Gastrocnemius medialis (tissue), 4 donors: ENCODE data around the gene SPATS2L. TPM values are rescaled to one million over a fixed set of nuclear protein-coding genes. Genes with fewer than 3 reads are reported as not detected.

ENCODE experiments used
- ATAC-seq, 2 donors: fragments of 150-250 bp; one replicate each; pipeline ENCODE4 v1.9.1; 2016
- DNase-seq, 2 donors: peaks; one replicate each; pipeline ENCODE4 v3.0.0-alpha.2; 2019
- H3K27ac ChIP-seq, 4 donors: fragments of 200-600 bp; sonication (generic); 1 replicate in 1 of 4; 2 replicates in 3 of 4; pipeline ENCODE4 v1.5.1; 2016 to 2018; ENCODE audit warnings: mild to moderate bottlenecking in 2 of 4, moderate library complexity in 1 of 4
- H3K27me3 ChIP-seq, 3 donors: fragments of 200-600 bp; sonication (generic) in 2 of 3; 1 replicate in 1 of 3; 2 replicates in 2 of 3; pipeline versions ENCODE4 v1.5.1 to v1.6.0; 2016 to 2019; ENCODE audit warnings: mild to moderate bottlenecking in 1 of 3, moderate library complexity in 1 of 3
- H3K36me3 ChIP-seq, 2 donors: fragments of 200-600 bp; sonication (generic) in 1 of 2; one replicate each; pipeline ENCODE4 v1.5.1; 2017 to 2018
- H3K4me1 ChIP-seq, 2 donors: fragments of 200-600 bp; sonication (generic) in 1 of 2; one replicate each; pipeline ENCODE4 v1.5.1; 2016 to 2017; ENCODE audit warnings: mild to moderate bottlenecking in 2 of 2
- H3K4me3 ChIP-seq, 4 donors: fragments of 200-600 bp; sonication (generic) in 3 of 4; 1 replicate in 1 of 4; 2 replicates in 3 of 4; pipeline ENCODE4 v1.5.1; 2016 to 2019; ENCODE audit warnings: mild to moderate bottlenecking in 2 of 4
- H3K9me3 ChIP-seq, 3 donors: fragments of 200-600 bp; sonication (generic) in 2 of 3; 1 replicate in 1 of 3; 2 replicates in 2 of 3; pipeline ENCODE4 v1.5.1; 2016 to 2019
- POLR2A ChIP-seq, 2 donors: fragments of 450-650 bp; IDR thresholded peaks; one replicate each; pipeline ENCODE4 v1.6.1; 2017; ENCODE audit warnings: antibody characterized with exemption in 2 of 2, mild to moderate bottlenecking in 2 of 2, moderate library complexity in 2 of 2
- in situ Hi-C, 4 donors: fragments of 200-750 bp; cut with MboI; loops; one replicate each; pipeline versions ENCODE4 v1.15.0 to v1.8.0; 2017; ENCODE audit warnings: low sequenced_read_pairs in 4 of 4
- intact Hi-C: fragments of 100-400 bp; cut with DNase I; formaldehyde crosslinking; loops from one replicate; pipeline ENCODE4 v1.15.1; 2023; ENCODE audit warnings: low total_unique reads
- total RNA-seq, 4 donors: library from RNA; depleted of rRNA; stranded (reverse); fragments of >200 nt; gene quantifications; one replicate each; pipeline versions ENCODE4 v1.1.0 to v1.2.3, GENCODE V29; 2016
- TF ChIP-seq, protein P1 (sequence below), 5 experiments: fragments of 450-650 bp in 3 of 5; fragments of 200-600 bp in 2 of 5; sonication (generic) in 2 of 5; IDR thresholded peaks in 4 of 5; conservative IDR thresholded peaks in 1 of 5; 1 replicate in 4 of 5; 2 replicates in 1 of 5; pipeline ENCODE4 v1.5.1; 2016 to 2019; ENCODE audit warnings: antibody characterized with exemption in 5 of 5, mild to moderate bottlenecking in 3 of 5, moderate library complexity in 3 of 5

The SPATS2L gene
- total RNA-seq, 4 donors from 2014 or later, result 34.0 to 74.2 (median 52.3) TPM

DNA sequence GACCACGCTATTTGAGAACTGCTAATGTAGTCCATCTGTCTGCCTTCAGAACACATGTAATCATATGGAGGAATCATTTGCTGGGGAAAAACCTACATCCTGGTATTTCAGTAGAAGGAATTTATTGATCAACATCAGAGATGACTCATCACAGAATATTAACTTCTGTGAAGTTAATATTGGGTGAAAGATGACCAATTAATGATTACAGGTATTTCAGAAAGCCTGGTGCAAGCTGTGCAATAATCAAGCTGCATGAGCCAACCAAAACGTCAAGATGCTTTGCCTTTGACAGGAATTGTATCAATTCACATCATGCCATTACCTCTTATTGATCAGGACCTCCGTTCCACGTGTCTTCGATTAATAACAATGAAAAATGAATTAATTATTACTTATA lies 9.4 kb upstream of the SPATS2L start:
- H3K36me3 ChIP-seq, result no peaks in the 10 kb centered on the region
- TF ChIP-seq, protein P1, sequence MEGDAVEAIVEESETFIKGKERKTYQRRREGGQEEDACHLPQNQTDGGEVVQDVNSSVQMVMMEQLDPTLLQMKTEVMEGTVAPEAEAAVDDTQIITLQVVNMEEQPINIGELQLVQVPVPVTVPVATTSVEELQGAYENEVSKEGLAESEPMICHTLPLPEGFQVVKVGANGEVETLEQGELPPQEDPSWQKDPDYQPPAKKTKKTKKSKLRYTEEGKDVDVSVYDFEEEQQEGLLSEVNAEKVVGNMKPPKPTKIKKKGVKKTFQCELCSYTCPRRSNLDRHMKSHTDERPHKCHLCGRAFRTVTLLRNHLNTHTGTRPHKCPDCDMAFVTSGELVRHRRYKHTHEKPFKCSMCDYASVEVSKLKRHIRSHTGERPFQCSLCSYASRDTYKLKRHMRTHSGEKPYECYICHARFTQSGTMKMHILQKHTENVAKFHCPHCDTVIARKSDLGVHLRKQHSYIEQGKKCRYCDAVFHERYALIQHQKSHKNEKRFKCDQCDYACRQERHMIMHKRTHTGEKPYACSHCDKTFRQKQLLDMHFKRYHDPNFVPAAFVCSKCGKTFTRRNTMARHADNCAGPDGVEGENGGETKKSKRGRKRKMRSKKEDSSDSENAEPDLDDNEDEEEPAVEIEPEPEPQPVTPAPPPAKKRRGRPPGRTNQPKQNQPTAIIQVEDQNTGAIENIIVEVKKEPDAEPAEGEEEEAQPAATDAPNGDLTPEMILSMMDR (IDR thresholded peaks at IDR 0.05 in 4 of 5, conservative IDR thresholded peaks at IDR 0.05 in 1 of 5), result no peak
- no peak for TF ChIP-seq POLR2A (IDR thresholded peaks at IDR 0.05)
- in situ Hi-C loops (no loop called here), intact Hi-C loops (no loop called here)
- DNase-seq, result no peak
- H3K4me1 ChIP-seq, result no peaks in the 10 kb centered on the region
- ATAC-seq, result no peak
- no peaks in the 10 kb centered on the region for H3K9me3 ChIP-seq
- H3K4me3 ChIP-seq, result no peak overlapping the region
- no peak overlapping the region for H3K27ac ChIP-seq
- H3K27me3 ChIP-seq, result no peaks in the 10 kb centered on the region

DNA sequence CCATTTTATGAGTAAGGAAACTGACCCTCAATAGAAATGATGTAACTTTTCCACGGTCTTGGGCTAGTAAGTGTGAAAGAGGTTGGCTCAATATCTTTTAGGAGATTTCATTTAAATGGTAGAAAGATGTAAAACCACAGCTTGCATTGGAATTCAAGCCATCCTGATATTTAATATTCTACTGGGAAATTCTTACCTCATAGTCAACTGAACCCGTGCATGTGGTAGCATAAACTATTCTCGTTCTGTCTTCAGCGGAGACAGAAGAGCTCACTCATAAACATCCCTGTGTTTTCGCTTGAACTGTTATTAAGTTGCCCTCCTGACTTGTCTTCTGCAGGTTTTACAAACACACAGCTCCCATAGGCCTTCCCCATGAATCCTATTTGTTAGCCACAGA lies 8.5 kb upstream of the SPATS2L start:
- Histone ChIP-seq H3K36me3 (no peaks in the 10 kb centered on the region), H3K27me3 (no peaks in the 10 kb centered on the region), H3K27ac (no peak overlapping the region), H3K9me3 (no peaks in the 10 kb centered on the region), H3K4me1 (no peaks in the 10 kb centered on the region), H3K4me3 (no peak overlapping the region)
- DNase-seq (no peak), ATAC-seq (no peak)
- in situ Hi-C loops, result no loop called here
- TF ChIP-seq POLR2A (IDR thresholded peaks at IDR 0.05), result no peak
- TF ChIP-seq, protein P1 (IDR thresholded peaks at IDR 0.05 in 4 of 5, conservative IDR thresholded peaks at IDR 0.05 in 1 of 5), result no peak
- intact Hi-C loops, result no loop called here

DNA sequence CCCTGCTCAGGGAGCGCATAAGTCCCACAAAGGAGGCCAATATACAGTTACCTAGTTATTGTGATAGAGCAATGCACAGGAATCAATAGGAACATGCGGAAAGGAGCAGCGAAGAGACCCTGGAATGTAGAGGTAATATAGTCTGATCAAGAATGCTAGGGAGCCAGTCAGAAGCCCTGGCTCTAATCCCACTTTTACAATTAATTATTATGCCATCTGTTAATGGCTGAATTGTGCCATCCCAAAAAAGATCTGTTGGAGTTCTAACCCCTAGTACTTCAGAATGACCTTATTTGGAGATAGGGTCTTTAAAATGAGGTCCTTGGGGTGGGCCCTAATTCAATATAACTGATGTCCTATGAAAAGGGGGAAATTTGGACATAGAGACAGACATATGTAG lies 7.7 kb upstream of the SPATS2L start:
- ATAC-seq (no peak), DNase-seq (no peak)
- H3K4me1 ChIP-seq, result no peaks in the 10 kb centered on the region
- in situ Hi-C loops (no loop called here), intact Hi-C loops (no loop called here)
- H3K27me3 ChIP-seq, result no peaks in the 10 kb centered on the region
- H3K4me3 ChIP-seq, result no peak overlapping the region
- TF ChIP-seq, protein P1 (IDR thresholded peaks at IDR 0.05 in 4 of 5, conservative IDR thresholded peaks at IDR 0.05 in 1 of 5), result no peak
- no peak for TF ChIP-seq POLR2A (IDR thresholded peaks at IDR 0.05)
- H3K27ac ChIP-seq, result no peak overlapping the region
- H3K36me3 ChIP-seq, result no peaks in the 10 kb centered on the region
- no peaks in the 10 kb centered on the region for H3K9me3 ChIP-seq

DNA sequence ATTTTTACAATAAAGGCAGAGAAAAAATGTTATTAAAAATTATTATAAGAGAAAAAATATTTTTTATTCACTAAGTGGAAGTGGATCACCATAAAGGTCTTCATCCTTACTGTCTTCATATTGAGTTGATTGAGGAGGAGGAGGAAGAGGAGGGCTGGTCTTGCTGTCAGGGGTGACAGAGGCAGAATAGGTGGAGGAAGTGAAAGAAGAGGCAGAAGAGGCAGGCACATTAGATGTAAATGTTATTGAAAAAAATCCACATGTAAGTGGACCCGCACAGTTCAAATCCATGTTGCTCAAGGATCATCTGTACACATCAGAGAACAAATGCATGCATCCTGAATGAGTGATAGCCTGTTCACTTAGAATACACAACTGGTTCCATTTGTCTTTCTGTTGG lies 6.4 kb upstream of the SPATS2L start:
- in situ Hi-C loops (loop anchor here in 3 of 4 donors (10.0 to 25.0 kb wide), 3 partner anchors 162 to 175 kb away; no protein-coding TSS in a partner anchor), intact Hi-C loops (no loop called here)
- no peaks in the 10 kb centered on the region for H3K36me3 ChIP-seq
- TF ChIP-seq, protein P1 (IDR thresholded peaks at IDR 0.05 in 4 of 5, conservative IDR thresholded peaks at IDR 0.05 in 1 of 5), result no peak
- no peak for TF ChIP-seq POLR2A (IDR thresholded peaks at IDR 0.05)
- no peaks in the 10 kb centered on the region for H3K9me3 ChIP-seq
- no peak overlapping the region for H3K27ac ChIP-seq
- H3K4me1 ChIP-seq, result no peaks in the 10 kb centered on the region
- no peak for ATAC-seq
- no peaks in the 10 kb centered on the region for H3K27me3 ChIP-seq
- DNase-seq, result no peak
- no peak overlapping the region for H3K4me3 ChIP-seq
